HG02610 (cell line): ENCODE data around the gene CYP3A4.
"Not testable (repeated sequence)": the region's sequence is repeated elsewhere in the genome, so short reads cannot be mapped to it uniquely, and the experiment has no call there.

Experiments used
- ATAC-seq: cut with Tn5 transposase; IDR thresholded peaks from one replicate; pipeline ENCODE4 v1.9.1; 2021; ENCODE audit warnings: mild to moderate bottlenecking, moderate library complexity; ENCODE audit not compliant: unreplicated experiment

The CYP3A4 gene

DNA sequence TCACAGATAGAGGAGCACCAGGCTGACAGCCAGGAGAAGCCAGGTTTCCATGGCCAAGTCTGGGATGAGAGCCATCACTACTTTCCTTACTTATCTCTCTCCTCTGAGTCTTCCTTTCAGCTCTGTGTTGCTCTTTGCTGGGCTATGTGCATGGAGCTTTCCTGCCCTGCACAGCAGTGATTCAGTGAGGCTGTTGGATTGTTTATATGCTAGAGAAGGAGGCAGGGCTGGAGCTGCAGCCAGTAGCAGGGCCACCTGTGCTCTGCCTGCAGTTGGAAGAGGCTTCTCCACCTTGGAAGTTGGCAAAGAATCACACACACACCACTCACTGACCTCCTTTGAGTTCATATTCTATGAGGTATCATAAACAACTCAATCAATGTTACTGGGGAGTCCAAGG is at the start of gene CYP3A4:
Gene CYP3A4 (minus strand): TSS at position 178 of the 400 bp plus-strand sequence. CDS start 103 bp downstream, at position 75.
- ATAC-seq: no peak

DNA sequence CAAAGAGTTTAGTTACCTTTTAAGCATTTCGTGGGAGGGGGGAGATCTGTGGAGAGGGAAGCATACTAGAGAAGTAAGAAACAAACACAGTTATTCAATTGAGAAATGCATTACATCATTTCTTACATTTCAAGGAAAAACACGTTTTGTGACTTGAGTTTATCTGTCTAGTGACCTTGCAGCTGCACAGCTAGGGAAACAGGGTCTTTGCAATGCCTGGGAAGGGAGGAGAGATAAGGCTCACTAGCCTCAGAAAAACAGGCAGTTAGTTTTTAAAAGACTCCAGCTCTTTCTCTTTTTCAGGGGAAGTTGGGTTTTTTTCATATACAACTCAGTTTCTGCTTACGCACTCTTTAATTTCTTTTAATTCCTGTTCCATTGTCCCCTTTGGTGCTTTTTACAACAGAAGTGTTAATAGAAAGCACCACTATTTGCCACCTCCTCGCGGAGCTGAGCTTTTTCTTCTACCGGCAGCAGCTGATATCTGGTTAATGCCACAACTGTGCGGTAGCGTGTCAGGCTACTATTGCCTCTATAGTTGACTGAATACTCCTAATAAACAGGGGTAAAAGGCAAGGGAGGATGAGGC is 49.4 kb upstream of the CYP3A4 start:
- ATAC-seq: no peak

DNA sequence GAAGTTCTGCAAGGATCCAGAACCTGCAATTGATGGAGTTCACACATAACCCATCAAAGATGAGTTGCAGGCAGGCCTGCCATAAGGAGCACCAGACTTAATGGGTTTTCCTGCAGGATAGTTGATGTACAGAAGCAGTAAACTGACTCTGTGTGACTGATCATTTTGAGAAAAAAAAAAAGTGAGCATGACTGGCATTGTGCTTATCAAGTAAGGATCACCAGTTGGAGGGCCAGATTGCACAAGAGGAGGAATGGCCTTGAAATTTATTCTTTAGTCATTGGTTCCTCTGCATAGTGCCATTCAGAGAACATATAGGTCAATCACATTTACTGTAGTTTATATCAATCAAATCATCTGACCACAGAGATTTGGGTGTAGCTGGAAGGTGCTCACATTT is 47.6 kb upstream of the CYP3A4 start:
- no peak for ATAC-seq

DNA sequence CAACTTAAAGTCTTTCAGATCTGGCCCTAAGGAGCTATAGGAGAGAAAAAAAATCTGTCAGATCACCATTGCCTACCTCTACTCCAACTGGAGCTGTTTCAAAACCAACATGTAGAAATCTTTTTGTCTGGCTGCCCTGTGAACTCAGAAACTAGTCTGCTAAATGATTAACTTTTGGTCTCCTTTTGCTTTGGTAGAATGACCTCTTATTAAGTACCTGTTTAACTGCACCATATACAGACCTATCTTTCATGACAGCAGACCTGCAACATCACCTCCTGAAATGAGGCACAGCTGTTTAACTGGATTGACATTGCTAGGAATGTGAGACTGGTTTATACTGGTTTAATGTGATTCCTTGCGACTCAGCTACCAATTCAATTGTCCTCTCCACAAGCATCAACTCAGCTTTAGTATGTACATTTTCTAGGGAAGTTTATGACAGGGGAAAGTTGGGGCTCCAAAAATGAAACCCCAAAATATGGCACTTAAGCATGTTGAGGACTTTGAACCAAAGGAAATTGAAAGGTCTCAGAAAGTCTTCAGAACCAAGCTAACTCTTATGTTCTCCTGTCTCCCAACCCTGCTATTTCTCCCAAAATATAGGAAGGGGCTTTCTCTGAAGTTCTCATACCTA is 45.7 kb upstream of the CYP3A4 start:
- no peak for ATAC-seq

DNA sequence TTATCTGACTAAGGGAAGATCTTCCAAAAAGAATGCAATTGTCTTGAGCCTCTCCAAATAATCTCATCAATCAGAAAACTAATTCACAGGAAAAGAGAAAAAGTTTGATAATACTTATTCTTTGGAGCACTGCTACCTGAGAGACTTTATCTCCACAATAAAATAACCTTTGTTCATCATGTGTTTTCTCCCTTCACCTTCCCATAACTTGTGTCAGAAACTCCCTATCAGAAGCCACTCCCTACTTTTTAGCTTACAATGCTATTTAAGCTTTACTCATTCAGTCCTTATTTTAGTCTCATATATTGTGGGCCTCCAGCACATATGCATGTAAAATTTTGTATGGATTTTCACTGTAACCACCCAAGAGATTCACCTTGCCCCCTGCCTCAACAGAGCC is 44.8 kb upstream of the CYP3A4 start:
- ATAC-seq: no peak

DNA sequence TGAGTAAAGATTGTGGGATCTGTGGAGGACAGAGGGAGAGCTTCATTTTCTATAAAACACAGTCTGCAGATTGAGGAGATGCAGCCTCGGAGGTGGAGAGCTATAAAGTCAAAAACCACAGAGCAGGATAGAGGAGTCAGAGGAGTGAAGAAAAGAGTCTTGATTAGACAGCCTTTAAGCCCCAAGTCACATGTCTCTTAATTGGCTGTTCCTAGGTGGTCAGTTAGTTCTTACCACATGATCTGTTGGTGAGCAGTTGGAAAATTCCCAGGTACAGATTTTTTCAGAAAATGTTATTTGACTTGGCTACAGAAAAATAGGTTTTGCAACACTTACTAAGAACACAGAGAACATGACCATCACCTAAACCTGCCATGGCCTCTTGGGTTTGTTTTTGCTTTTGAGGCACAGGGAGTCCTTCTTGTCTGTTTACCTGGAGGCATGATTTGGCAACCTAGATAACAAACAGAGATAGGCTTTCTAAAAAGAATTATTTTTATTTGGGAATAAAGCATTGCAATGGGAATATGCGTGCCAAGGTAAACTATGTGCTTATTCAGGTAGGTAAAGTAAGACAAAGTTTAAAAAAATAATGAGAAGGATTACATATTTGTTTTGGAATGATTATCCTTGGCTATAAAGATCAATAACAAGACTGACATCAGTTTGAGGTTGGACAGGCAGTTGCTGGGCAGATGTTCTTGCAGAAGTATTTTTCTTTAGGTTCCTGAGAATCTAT is 43.2 kb upstream of the CYP3A4 start:
- ATAC-seq: no peak

DNA sequence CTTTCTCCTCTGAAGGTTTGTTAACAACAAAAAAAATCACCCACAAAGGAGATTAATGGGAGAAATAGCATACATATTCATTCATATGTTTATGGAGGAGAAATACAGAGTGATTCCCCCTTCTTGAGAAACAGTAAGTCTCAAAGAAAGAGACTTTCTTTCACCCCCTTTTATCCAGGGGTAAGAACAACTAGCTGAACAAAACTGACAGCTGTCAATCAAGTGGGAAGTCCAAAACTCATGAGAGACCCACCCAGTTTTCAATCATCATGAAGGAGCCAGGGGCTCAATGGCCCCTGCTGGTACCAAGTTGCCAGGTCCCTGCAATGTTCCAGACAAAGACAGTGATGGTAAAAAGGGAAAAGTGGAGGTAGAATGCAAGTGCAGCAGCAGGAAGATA is 41.9 kb upstream of the CYP3A4 start:
- ATAC-seq: no peak

DNA sequence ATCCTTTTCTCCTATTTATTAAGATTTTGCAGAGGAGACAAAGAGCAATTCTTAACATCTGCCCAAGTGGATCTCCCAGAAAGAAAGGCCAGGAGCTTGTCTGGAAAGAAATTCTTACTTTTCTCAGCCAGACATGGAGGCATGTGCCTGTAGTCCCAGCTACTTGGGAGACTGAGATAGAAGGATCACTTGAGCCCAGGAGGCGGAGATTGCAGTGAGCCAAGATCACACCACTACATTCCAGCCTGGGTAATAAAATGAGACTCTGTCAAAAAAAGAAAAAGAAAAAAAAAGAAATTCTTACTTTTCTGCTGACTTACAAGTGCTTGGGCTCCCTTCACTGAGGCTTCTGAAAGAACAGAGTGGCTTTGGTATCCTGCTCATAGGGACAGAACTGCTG is 41.5 kb upstream of the CYP3A4 start:
- ATAC-seq: no peak

DNA sequence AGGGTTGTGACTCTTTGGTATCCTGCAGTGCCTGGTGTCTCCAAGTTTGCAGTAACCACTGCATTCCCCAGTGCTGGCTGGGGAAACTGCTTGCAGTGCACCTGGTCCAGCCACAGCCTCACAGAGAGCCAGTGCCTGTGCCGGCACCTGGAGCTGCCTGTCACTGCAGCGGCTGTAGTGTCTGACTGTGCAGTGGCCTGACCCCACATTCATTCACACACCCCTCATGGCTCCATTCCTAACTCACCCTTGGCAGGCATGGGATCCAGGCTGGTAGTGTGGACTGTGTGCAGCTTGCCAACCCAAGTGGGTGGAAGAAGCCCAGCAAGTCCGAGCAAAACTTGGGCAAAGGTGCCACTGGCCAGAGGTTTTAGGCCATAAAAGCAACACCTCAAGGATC is 40.1 kb upstream of the CYP3A4 start:
- ATAC-seq: no peak

DNA sequence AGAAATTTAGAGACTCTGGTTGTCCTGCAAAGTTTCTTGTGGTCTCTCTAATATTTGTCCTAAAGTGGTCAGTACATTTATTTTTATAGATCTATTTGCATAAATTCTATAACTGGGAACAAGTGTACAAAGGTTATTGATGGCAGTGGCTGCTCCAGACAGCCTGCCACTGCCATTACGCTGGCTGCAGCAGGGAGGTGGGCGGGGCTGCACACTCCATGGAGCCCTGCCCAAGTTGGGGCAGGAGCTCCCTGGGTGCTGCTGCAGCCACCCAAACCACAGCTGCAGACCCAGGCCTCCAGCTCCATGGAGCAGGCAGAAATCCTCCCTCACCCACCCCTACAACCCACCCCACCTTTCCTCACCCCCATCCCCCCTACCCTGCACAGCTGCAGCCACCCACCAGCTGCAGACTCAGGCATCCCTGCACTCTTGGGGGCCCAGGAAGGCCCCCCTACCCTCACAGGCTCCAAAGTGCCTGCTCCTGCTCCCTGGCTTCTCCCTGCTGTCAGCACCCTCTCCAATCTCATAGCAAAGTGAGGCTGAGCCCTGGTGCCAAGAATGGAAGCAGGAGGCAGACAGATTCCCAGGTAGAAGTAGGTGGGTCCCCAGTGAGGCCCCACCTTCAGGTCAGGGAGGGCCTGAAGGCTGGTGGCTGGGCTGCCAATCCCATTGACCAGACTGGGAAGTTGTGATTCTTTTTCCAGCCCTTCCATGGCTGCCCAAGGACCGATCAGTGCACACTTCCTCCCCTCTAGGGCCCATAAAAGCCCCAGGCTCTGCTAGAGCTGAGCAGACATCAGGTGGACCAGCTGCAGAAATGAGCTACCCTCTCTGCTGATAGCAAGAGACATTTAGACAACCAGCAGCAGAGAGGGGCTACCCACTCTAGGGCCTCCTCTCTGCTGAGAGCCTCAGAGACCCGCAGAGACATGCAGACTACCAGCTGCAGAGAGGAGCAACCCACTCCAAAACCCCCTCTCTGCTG is 39.0 kb upstream of the CYP3A4 start:
- ATAC-seq: no peak

DNA sequence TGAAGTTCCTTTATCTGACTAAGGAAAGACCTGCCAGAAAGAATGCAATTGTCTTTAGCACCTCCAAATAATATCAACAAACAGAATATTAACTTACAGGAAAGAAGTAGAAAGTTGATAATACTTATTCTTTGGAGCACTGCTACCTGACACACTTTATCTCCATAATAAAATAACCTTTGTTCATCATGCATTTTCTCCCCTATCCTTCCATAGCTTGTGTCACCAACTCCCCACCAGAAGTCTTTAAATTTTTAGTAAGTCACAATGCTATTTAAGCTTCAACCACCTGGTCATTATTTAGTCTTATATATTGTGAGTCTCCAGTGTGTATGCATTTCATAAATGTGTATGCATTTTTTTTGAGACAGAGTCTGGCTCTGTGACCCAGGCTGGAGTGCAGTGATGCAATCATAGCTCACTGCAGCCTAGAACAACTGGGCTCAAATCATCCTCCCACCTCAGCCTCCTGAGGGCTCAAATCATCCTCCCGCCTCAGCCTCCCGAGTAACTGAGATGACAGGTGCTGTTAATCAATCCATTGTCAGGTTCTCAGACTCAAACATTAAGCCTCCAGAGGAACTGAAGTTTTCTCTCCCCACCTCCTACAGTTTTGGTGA is 36.5 kb upstream of the CYP3A4 start:
- ATAC-seq: no peak

DNA sequence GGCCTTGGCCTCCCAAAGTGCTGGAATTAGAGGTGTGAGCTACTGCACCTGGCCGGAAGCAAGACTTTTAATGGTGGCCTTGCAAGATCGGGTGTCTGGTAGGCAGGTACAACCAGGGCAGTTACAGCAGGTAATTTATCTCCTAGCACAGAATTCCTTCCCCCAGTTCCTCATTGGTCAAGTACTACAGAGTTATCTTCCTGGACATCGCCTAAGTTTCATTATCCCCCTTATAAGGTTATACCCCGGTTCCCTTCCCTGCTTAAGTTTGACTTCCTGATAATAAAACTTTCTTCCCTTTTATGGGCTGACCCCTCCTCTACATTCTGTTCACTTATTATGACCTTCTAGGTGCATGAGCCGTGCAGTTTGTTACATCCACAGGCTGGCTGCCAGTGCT is 24.8 kb upstream of the CYP3A4 start:
- no peak for ATAC-seq

DNA sequence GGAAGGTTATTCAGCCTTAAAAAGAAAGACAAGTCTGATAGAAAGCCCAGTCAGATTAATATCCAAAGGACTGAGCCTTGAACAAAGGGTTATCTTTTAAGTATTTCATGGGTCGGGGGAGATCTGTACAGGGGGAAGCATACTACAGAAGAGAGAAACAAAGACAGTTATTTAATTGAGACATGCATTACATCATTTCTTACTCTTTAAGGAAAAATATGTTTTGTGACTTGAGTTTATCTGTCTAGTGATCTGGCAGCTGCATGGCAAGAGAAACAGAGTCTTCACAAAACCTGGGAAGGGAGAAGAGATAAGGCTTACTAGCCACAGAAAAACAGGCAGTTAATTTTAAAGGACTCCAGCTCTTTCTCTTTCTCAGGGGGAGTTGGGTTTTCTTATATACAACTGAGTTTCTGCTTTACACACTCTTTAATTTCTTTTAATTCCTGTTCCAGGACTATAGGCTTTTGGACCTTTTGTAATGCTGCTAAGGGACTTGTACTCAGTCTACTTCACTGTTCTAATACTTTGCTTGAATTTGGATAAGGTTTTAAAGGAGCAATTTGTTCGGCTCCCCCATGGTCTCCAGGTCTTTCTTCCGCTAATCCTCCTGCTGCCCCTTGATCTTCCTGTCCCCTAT is 23.0 kb upstream of the CYP3A4 start:
- ATAC-seq: no peak

DNA sequence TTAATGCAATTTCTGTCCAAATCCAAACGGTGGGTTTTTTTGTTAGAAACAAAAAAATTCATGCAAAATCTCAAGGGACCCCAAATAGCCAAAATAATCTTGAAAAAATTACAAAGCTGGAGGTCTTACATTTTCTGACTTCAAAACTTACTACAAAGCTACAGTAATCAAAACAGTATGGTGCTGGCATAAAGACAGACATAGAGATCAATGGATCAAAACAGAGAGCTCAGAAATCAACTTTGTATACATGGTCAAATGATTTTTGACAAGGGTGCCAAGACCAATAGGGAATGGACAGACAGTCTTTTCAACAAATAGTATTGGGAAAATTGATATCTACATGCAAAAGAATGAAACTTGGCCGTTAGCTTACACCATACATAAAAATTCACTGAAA is 21.7 kb upstream of the CYP3A4 start:
- ATAC-seq: no peak

DNA sequence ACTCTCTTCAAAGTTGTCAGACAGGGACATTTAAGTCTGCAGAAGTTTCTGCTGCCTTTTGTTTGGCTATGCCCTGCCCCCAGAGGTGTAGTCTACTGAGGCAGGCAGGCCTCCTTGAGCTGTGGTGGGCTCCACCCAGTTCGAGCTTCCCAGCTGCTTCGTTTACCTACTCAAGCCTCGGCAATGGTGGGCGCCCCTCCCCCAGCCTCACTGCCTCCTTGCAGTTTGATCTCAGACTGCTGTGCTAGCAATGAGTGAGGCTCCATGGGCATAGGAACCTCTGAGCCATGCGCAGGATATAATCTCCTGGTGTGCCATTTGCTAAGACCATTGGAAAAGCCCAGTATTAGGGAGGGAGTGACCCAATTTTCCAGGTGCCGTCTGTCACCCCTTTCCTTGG is 19.1 kb upstream of the CYP3A4 start:
- ATAC-seq: not testable (repeated sequence)

DNA sequence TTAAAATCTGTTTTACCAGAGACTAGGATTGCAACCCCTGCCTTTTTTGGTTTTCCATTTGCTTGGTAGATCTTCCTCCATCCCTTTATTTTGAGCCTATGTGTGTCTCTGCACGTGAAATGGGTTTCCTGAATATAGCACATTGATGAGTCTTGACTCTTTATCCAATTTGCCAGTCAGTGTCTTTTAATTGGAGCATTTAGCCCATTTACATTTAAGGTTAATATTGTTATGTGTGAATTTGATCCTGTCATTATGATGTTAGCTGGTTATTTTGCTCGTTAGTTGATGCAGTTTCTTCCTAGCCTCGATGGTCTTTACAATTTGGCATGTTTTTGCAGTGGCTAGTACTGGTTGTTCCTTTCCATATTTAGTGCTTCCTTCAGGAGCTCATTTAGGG is 17.4 kb upstream of the CYP3A4 start:
- ATAC-seq: not testable (repeated sequence)

DNA sequence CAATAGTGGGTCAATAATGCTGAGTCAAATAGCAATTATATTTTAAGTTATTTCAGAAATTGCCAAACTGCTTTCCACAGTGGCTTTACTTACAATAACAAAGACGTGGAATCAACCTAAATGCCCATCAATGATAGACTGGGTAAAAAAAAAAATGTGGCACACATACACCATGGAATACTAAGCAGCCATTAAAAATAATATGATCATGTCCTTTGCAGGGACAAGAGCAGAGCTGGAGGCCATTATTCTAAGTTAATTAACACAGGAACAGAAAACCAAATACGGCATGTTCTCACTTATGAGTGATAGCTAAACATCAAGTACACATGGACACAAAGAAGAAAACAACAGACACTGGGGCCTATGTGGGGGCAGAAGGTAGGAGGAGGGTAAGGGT is 15.0 kb upstream of the CYP3A4 start:
- no peak for ATAC-seq

DNA sequence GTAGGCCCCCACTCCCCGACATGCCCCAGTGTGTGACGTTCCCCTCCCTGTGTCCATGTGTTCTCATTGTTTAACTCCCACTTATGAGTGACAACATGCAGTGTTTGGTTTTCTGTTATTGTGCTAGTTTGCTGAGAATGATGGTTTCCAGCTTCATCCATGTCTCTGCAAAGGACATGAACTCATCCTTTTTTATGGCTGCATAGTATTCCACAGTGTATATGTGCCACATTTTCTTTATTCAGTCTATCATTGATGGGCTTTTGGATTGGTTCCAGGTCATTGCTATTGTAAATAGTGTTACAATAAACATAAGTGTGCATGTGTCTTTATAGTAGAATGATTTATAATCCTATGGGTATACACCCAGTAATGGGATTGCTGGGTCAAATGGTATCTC is 11.9 kb upstream of the CYP3A4 start:
- not testable (repeated sequence) for ATAC-seq

DNA sequence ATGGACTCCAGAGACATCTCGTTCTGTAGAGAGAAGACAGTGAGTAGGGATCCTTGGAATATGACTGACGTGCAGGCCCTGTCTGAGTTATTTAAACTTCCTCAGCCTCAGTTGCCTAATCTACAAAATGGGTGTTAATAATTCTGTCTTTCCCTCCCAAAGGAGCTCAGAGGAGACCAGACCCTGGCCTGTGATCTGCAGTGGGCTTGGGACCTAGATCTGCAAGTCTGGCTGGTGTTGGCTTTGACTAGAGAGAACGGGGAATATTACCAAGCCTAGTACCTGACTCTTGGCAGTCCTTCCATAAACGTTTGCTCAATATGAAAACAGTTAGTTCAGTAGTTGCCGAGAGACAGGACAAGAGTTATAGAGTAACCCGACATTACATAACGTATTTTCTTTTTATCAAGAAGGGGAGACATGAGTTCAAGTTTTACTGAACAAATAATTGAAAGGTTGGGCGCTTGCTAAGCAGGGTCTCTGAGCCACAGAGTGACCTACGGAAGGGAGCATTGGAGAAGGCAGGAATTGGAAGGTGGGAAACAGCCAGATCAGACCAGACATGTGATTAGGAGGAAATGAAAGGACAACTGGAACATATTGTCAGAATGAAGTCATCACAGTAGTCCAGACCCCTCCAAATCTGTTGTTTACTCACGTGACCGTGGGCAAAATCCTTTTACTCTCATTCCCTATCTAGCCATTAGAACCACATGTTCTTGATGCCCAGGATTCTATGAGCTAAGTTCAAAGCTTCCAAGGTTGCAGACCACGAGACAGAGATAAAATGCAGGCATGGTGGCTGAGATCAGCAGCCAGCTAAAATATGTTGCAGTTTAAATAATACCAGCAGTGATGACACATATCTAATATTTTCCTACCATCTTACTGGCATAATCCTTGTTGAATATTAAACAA is 10.9 kb upstream of the CYP3A4 start:
- no peak for ATAC-seq
